Left cardiac atrium (tissue), 4 donors: Measurements from ENCODE around the gene MCC. TPM values are rescaled to one million over a fixed set of nuclear protein-coding genes. Genes with fewer than 3 reads are reported as not detected.

Experiments used
- ATAC-seq, 2 donors: fragments of 200-7000 bp; cut with Tn5 transposase; one replicate each; pipeline ENCODE4 v1.9.1; 2020; ENCODE audit warnings: mild to moderate bottlenecking in 2 of 2, moderate library complexity in 2 of 2
- DNase-seq: peaks from one replicate; pipeline ENCODE4 v3.0.0-alpha.2; 2020
- intact Hi-C, 2 donors: fragments of 100-400 bp; cut with DNase I; formaldehyde crosslinking; loops; one replicate each; pipeline versions ENCODE4 v1.14.1 to v1.15.1; 2022 to 2023
- total RNA-seq, 2 donors: library from RNA; stranded (reverse); fragmentation: NEBNext Ultra II Directional; extraction: Animal tissue kit (Norgen Biotek cat#: 25700); gene quantifications; one replicate each; pipeline ENCODE4 v1.2.1, GENCODE V29; 2021
- donor health status: DM: no; HTN: yes; CAD: no.
- donor health status: DM: no; HTN: yes; CAD: no; lungs with severe emphysema.
- donor health status: DM: yes; HTN: yes; CAD: no.
- donor health status: Dilated cardiomyopathy.

The MCC gene
- total RNA-seq, 2 donors from 2014 or later = 18.2 to 28.6 TPM

DNA sequence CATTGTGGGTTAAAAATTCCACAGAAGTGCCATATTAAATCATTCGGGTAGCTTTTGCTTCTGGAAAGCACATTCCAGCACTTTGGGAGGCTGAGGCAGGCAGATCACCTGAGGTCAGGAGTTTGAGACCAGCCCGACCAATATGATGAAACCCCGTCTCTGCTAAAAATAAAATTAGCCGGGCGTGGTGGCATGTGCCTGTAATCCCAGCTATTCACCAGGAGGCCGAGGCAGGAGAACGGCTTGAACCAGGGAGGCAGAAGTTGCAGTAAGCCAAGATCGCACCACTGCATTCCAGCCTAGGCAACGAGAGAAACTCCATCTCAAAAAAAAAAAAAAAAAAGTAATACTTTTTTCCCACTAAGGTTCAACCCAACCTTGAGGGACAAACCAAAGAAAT lies 243.3 kb downstream of the MCC start:
- intact Hi-C loops = no loop called here

DNA sequence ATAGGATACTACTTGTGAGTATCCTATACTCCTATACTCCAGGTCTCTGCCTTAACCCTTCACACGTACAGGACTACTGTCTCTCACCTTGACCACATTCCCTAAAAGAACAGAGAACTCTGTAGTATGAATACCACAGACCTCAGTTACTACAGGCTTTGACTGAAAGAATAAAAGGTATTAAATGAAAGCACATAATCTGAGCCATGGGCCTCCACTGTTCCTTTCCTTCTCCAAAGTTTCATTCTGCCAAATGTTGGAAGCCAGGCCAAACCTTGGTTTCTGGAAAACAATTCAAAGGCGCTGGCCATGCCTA lies 244.9 kb downstream of the MCC start:
- ATAC-seq = no peak
- intact Hi-C loops = no loop called here
- no peak for DNase-seq

More for the DNA sequence above, 243.3 kb downstream of the MCC start:
- DNase-seq (no peak), ATAC-seq (no peak)

DNA sequence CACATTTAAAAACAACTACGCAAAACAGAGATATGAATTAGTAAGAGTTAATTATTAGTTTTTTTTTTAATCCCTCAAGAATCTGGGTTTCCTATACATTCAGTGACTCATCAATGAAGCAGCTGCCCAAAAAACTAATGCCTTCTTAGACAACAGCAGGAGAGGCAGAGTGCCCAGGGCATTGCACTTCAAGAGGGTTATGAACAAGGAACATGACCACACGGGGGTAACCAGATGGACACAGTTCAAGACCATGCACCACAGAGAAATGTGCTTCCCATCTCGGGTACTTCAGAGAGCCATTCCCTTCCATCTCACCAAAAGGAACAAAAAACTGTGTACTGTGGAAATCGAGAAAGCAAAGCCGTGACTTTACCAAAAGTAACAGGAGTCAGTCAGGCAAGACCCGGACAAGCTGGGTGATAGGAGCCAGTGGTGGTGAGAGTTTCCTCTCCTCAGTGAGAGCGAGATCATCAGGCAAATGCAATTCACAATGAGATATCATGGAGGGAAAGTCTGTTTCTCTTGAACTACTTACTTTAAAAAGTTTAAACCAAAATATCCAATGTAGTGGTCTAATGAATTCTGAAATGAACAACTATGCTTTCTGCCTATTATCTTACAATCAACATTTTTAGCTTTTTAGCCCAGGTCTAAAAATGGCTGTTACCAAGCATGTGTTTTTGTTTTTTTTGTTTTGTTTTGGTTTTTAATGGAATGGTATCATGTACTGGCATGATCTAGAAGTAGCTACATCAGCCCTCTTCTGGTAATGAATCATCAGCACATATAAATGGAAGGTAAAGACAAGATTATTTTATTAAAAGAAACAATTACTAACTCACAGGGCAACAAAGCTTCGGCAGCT lies 245.5 kb downstream of the MCC start:
- DNase-seq = no peak
- ATAC-seq = no peak
- intact Hi-C loops = no loop called here

- ATAC-seq (no peak), DNase-seq (no peak)
- intact Hi-C loops = no loop called here
Observed at GRCh38 chr5:113240951-113241726, 247.1 kb downstream of the MCC start.

DNA sequence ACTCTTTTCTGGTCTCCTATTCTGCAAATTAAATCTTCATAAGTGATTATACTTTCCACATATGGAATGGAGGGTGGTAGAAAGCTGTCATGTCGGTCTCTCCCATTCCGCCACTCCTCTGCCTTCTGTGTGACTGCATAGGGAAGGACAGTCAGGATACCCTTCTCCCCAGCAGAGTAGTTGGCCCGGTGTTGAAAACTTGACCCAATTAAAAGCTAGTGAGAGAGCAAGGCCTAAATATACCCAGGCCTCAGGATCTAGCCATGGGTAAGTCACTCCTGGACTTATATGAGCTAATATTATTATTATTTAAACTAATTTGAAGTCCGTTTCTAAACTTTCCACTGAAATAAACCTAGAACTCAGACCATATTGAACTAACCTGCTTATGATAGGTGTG lies 248.2 kb downstream of the MCC start:
- DNase-seq = no peak
- no peak for ATAC-seq
- intact Hi-C loops = no loop called here

DNA sequence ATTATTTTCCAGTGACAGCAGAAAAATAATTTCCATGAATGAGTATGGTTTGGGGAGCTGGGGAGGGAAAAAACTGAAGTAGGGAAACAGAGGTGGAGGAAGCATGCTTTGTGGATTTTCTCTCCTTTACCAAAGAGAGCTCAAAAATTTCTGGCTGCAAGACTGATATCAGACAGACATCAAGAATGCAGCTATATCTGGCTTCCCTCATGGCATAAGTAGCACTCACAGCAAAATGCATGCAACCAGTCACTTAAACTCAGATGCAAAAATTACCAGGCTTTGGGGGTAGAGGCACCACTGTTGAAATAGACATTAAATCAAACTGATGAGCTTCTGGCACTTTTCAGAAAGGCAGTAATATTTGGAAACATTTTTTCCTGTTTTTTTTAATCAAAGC lies 250.4 kb downstream of the MCC start:
- no peak for ATAC-seq
- intact Hi-C loops = no loop called here

GRCh38 chr5:113236536-113237288 lies 251.5 kb downstream of the MCC start:
- no peak for DNase-seq
- intact Hi-C loops = no loop called here
- no peak for ATAC-seq

More for the DNA sequence above, 250.4 kb downstream of the MCC start:
- no peak for DNase-seq

- intact Hi-C loops = no loop called here
- ATAC-seq (no peak), DNase-seq (no peak)
Observed at GRCh38 chr5:113235884-113236283, 252.4 kb downstream of the MCC start.

- intact Hi-C loops = no loop called here
- ATAC-seq (no peak), DNase-seq (no peak)
Observed at GRCh38 chr5:113234546-113234945, 253.7 kb downstream of the MCC start.

DNA sequence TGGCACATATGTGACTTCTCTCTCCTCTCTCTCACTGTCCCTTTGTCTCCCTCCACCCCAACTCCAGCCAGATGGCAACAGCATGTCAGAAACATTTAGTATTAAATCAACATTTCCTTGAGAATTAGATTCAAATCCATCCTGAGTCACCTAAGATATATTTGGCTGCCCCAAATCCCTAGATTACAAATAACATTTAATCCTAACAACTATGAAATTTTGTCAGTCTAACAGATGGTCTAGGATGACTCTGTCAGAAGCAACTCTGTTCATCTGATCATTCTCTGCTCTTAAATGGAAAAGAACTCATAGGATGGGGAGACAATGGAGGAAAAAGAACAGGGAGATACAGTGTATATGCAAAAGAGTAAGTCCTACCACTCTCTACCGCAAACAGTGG lies 254.6 kb downstream of the MCC start:
- intact Hi-C loops = no loop called here
- DNase-seq (no peak), ATAC-seq (no peak)

- DNase-seq = peak; percentile 53
- peak; percentile 35 to 65 for ATAC-seq
- intact Hi-C loops = no loop called here
Observed at GRCh38 chr5:113232667-113233066, 255.6 kb downstream of the MCC start.

- DNase-seq (no peak), ATAC-seq (peak; percentile 68 to 91)
- intact Hi-C loops = no loop called here
Observed at GRCh38 chr5:113232221-113232620, 256.0 kb downstream of the MCC start.

DNA sequence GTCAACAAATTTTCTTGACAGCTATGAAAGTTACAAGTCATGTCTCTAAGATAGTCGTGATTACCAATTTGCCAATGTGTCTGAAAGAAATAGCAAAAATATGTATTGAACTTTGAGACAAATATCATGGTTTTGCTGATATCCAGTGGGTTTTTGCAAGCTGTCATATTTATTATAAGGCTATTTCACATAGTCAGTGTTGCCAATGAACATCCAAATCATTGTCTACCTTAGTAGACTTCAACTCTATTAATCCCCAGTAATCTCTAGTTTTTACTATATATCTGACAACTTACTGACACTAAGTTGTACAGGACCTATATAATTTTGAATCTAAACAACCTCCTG lies 256.6 kb downstream of the MCC start:
- no peak for ATAC-seq
- DNase-seq = no peak
- intact Hi-C loops = no loop called here

GRCh38 chr5:113230711-113231652 lies 257.3 kb downstream of the MCC start:
- DNase-seq (no peak), ATAC-seq (peak in 1 of 2 donors; percentile 30)
- intact Hi-C loops = no loop called here

- no peak for DNase-seq
- ATAC-seq = no peak
- intact Hi-C loops = no loop called here
Observed at GRCh38 chr5:113227798-113228197, 260.5 kb downstream of the MCC start.

- DNase-seq = no peak
- no peak for ATAC-seq
- intact Hi-C loops = no loop called here
Observed at GRCh38 chr5:113226116-113226736, 262.0 kb downstream of the MCC start.

DNA sequence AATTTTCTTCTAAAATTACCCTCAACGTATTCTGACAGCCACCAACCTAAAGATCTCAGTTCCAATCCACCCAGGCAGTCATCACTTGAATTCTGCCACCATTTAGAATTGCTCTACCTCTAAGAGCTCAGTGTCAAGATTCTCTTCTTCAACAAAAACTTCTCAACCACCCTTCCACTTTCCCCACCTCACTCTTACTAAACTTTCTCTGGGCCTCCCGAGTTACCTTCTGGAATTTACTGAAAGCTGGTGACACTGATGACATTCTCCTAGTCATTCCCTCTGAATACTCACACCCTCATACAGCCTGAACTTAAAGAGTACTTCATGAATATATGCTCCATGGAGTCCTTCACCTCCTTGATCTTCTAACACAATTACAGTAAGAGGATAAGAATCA lies 263.0 kb downstream of the MCC start:
- no peak for DNase-seq
- no peak for ATAC-seq
- intact Hi-C loops = no loop called here

GRCh38 chr5:113224605-113225065 lies 263.6 kb downstream of the MCC start:
- no peak for ATAC-seq

More at GRCh38 chr5:113224605-113225065, 263.6 kb downstream of the MCC start:
- DNase-seq = no peak
- intact Hi-C loops = no loop called here
